Measurements from ENCODE around the gene KNG1.
A peak's percentile ranks its signal among the peaks of the same experiment; 100 is the strongest.

The KNG1 gene

DNA sequence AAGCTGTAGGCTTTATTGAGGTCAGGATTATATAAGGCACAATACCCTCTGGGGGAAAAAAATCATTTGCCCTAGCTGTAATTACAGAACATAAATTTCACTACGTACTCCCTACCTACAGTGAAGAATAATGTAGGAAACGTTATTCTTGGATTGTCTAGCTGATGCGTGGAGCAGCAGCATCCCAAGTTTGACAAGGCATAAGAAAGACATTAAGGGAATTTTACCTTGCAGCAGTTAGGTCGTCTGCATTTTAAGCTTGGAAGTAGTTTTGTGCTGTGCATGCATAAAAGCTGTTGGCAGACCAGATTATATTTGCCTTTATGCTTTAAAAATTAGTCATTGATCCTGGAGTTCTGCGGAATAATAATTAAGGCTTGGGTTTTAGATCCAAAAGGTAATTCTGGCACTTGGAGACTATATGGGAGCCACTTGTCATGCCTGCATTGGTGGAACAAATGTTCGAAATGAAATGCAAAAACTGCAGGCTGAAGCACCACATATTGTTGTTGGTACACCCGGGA lies 68.4 kb downstream of the KNG1 start:
- Histone ChIP-seq H3K36me3 (ENCODE audit: control insufficient read depth, insufficient read depth, low read length) (peaks cover 54% of the 10 kb centered on the region), H3K9ac (ENCODE audit: low read length) (no peak overlapping the region), H3K27me3 (ENCODE audit: control insufficient read depth, insufficient read depth, low read length) (no peaks in the 10 kb centered on the region), H3K27ac (ENCODE audit: low read depth, low read length) (no peak overlapping the region), H3K4me3 (ENCODE audit: low read length) (peak overlapping the region; percentile 100), H3K4me1 (ENCODE audit: control insufficient read depth, insufficient read depth, low read length) (peaks cover 26% of the 10 kb centered on the region)

DNA sequence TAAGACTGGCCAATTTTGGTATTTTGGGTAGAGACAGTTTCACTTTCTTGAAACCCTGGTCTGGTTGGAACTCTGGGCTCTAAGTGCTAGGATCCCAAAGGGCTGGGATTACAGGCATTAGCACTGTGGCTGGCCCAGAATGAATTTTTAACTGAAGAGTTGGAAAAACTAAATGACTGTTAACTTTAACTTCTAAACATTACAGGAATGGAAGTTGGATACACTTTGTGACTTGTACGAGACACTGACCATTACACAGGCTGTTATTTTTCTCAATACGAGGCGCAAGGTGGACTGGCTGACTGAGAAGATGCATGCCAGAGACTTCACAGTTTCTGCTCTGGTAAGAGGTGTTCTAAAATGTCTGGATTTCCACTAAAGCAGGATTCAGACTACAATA lies 69.8 kb downstream of the KNG1 start:
- Histone ChIP-seq H3K9ac (ENCODE audit: low read length) (no peak overlapping the region), H3K4me1 (ENCODE audit: control insufficient read depth, insufficient read depth, low read length) (peaks cover 26% of the 10 kb centered on the region), H3K27me3 (ENCODE audit: control insufficient read depth, insufficient read depth, low read length) (no peaks in the 10 kb centered on the region), H3K36me3 (ENCODE audit: control insufficient read depth, insufficient read depth, low read length) (peaks cover 54% of the 10 kb centered on the region), H3K4me3 (ENCODE audit: low read length) (peak overlapping the region; percentile 28), H3K27ac (ENCODE audit: low read depth, low read length) (no peak overlapping the region)

DNA sequence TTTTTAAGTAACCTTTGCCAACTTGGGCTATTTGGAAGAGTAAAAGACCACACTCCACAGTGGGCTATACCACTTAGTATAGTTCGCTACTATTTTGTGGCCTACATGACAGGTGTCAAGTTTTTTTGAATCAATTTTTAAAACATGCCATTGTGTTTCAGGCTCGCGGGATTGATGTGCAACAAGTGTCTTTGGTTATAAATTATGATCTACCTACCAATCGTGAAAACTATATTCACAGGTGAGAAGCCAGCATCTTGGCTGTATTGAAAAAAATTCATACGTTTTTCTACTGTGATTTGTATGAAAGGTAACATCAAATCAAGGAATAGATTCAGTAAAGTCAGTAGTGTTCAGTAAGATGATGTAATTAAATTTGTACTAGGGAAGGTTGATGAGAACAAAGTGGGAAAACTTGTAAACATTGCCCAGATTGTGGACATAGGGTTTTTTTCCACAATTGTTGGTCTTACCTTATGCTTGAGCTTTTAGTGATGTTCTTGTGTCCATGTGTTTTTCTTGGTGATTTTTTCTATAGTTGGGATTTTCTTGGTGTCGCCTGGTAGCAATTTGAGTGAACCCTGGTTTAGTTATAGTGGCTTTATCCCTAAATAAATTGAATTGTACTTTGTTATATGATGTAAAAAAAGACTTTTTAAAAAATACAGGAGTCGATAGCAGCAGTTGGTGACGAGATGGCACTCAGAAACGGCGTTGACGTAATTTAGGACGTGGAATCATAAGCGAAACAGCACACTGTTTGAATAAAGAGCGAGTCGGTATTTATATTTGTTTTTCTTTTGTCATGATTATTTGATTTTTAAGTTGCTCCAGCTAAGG lies 70.7 kb downstream of the KNG1 start:
- H3K9ac ChIP-seq (ENCODE audit: low read length), result no peak overlapping the region
- no peak overlapping the region for H3K4me3 ChIP-seq (ENCODE audit: low read length)
- peaks cover 54% of the 10 kb centered on the region for H3K36me3 ChIP-seq (ENCODE audit: control insufficient read depth, insufficient read depth, low read length)

GRCh38 chr3:186788482-186789370 lies 71.6 kb downstream of the KNG1 start:
- no peak overlapping the region for H3K9ac ChIP-seq (ENCODE audit: low read length)
- H3K27ac ChIP-seq (ENCODE audit: low read depth, low read length), result no peak overlapping the region
- H3K36me3 ChIP-seq (ENCODE audit: control insufficient read depth, insufficient read depth, low read length), result peaks cover 51% of the 10 kb centered on the region
- H3K4me3 ChIP-seq (ENCODE audit: low read length), result no peak overlapping the region
- H3K4me1 ChIP-seq (ENCODE audit: control insufficient read depth, insufficient read depth, low read length), result peaks cover 26% of the 10 kb centered on the region
- no peaks in the 10 kb centered on the region for H3K27me3 ChIP-seq (ENCODE audit: control insufficient read depth, insufficient read depth, low read length)

More for the DNA sequence above, 70.7 kb downstream of the KNG1 start:
- Histone ChIP-seq H3K27ac (ENCODE audit: low read depth, low read length) (no peak overlapping the region), H3K27me3 (ENCODE audit: control insufficient read depth, insufficient read depth, low read length) (no peaks in the 10 kb centered on the region), H3K4me1 (ENCODE audit: control insufficient read depth, insufficient read depth, low read length) (peaks cover 26% of the 10 kb centered on the region)

DNA sequence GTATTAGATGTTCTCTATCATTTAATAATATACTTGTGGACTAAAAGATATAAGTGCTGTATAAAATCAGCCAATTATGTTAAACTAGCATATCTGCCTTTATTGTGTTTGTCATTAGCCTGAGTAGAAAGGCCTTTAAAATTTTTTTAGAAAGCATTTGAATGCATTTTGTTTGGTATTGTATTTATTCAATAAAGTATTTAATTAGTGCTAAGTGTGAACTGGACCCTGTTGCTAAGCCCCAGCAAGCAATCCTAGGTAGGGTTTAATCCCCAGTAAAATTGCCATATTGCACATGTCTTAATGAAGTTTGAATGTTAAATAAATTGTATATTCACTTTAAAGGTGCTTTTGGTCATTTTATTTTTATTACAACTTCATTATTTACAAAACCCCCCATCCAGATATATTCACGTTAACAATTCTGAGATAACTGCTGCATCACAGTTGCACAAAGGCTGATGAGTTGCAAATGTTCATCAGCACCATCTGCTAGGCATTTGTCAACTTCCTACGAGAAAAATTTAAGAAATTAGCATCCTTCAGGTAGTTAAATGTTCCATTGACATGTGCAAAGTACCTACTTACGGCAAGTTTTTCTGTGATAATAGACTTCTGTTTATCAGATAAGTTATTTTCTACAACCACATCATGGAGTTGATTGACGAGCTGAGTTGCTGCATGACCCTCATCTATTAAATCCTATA lies 72.5 kb downstream of the KNG1 start:
- Histone ChIP-seq H3K4me3 (ENCODE audit: low read length) (no peak overlapping the region), H3K27me3 (ENCODE audit: control insufficient read depth, insufficient read depth, low read length) (no peaks in the 10 kb centered on the region), H3K9ac (ENCODE audit: low read length) (no peak overlapping the region), H3K4me1 (ENCODE audit: control insufficient read depth, insufficient read depth, low read length) (peaks cover 24% of the 10 kb centered on the region), H3K36me3 (ENCODE audit: control insufficient read depth, insufficient read depth, low read length) (peaks cover 42% of the 10 kb centered on the region), H3K27ac (ENCODE audit: low read depth, low read length) (no peak overlapping the region)

DNA sequence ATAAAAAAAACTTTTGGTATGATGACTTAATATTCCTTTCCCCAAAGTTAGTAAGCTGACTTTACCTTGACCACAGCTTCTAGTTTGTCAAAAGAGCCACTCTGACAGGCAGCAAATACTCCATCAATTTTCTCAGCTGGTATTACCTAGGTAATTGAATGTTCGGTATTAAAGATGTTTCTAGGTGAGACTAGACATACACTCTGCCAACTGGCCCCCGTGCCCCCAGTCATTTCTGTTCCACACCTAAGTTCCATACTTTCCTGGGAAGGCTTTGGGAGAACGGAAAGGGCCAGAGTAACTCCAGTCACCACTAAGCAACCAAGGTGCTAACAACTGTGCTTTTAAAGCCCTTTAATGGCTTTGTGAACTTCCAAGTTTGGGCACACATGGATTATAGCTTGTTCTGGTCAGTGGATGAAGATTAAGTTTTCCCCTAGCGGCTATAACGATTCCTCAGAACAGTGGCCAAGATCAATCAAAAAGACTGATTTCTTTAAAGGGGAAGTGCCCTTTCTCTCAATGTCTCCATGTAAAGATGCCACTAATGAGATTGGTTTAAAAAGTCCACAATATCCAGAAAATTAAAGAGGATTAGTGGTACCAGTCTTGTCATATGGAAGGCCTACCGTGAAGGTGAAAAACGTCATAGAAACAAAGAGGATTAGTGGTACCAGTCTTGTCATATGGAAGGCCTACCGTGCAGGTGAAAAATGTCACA lies 73.3 kb downstream of the KNG1 start:
- no peak overlapping the region for H3K27ac ChIP-seq (ENCODE audit: low read depth, low read length)
- no peaks in the 10 kb centered on the region for H3K27me3 ChIP-seq (ENCODE audit: control insufficient read depth, insufficient read depth, low read length)
- H3K9ac ChIP-seq (ENCODE audit: low read length), result no peak overlapping the region
- H3K4me3 ChIP-seq (ENCODE audit: low read length), result no peak overlapping the region
- H3K36me3 ChIP-seq (ENCODE audit: control insufficient read depth, insufficient read depth, low read length), result peaks cover 37% of the 10 kb centered on the region
- peaks cover 16% of the 10 kb centered on the region for H3K4me1 ChIP-seq (ENCODE audit: control insufficient read depth, insufficient read depth, low read length)

All from rectal smooth muscle tissue (tissue), 1 donor.